GM04504 (cell line): ENCODE results near the gene MNAT1.
"Not testable (repeated sequence)": the region's sequence is repeated elsewhere in the genome, so short reads cannot be mapped to it uniquely, and the experiment has no call there.

Source experiments
- DNase-seq: peaks from one replicate; pipeline ENCODE4 v3.0.0-alpha.2; 2012; ENCODE audit warnings: low read depth

Gene MNAT1

GRCh38 chr14:60882219-60882618 lies 147.7 kb downstream of the MNAT1 start:
- no peak for DNase-seq

- no peak for DNase-seq
Observed at GRCh38 chr14:60884134-60884533, 149.6 kb downstream of the MNAT1 start.

GRCh38 chr14:60890636-60891035 lies 156.1 kb downstream of the MNAT1 start:
- DNase-seq: not testable (repeated sequence)

GRCh38 chr14:60893911-60894310 lies 159.3 kb downstream of the MNAT1 start:
- no peak for DNase-seq

- DNase-seq: no peak
Observed at GRCh38 chr14:60904381-60904780, 169.8 kb downstream of the MNAT1 start.

- DNase-seq: no peak
Observed at GRCh38 chr14:60905923-60906322, 171.4 kb downstream of the MNAT1 start.

- no peak for DNase-seq
Observed at GRCh38 chr14:60915781-60916180, 181.2 kb downstream of the MNAT1 start.

GRCh38 chr14:60922050-60922449 lies 187.5 kb downstream of the MNAT1 start:
- DNase-seq: no peak

- DNase-seq: no peak
Observed at GRCh38 chr14:60925286-60925685, 190.7 kb downstream of the MNAT1 start.

- DNase-seq: no peak
Observed at GRCh38 chr14:60926002-60926401, 191.4 kb downstream of the MNAT1 start.

GRCh38 chr14:60931218-60931617 lies 196.7 kb downstream of the MNAT1 start:
- DNase-seq: no peak

- DNase-seq: no peak
Observed at GRCh38 chr14:60933920-60934655, 199.5 kb downstream of the MNAT1 start.

GRCh38 chr14:60935319-60935718 lies 200.8 kb downstream of the MNAT1 start:
- DNase-seq: no peak

GRCh38 chr14:60943637-60944032 lies 209.1 kb downstream of the MNAT1 start:
- DNase-seq: no peak

GRCh38 chr14:60944204-60944603 lies 209.6 kb downstream of the MNAT1 start:
- DNase-seq: no peak

- DNase-seq: no peak
Observed at GRCh38 chr14:60945984-60946383, 211.4 kb downstream of the MNAT1 start.

GRCh38 chr14:60946773-60947172 lies 212.2 kb downstream of the MNAT1 start:
- no peak for DNase-seq

GRCh38 chr14:60951776-60952435 lies 217.3 kb downstream of the MNAT1 start:
- DNase-seq: no peak

- DNase-seq: no peak
Observed at GRCh38 chr14:60956202-60956601, 221.6 kb downstream of the MNAT1 start.

GRCh38 chr14:60956632-60957031 lies 222.1 kb downstream of the MNAT1 start:
- no peak for DNase-seq

- DNase-seq: no peak
Observed at GRCh38 chr14:60958146-60958545, 223.6 kb downstream of the MNAT1 start.

- DNase-seq: no peak
Observed at GRCh38 chr14:60963761-60964160, 229.2 kb downstream of the MNAT1 start.

- DNase-seq: no peak
Observed at GRCh38 chr14:60964904-60965303, 230.3 kb downstream of the MNAT1 start.

GRCh38 chr14:60965402-60965801 lies 230.8 kb downstream of the MNAT1 start:
- no peak for DNase-seq
